Measurements from ENCODE around the gene SMC3.
"Not testable (repeated sequence)": the region's sequence is repeated elsewhere in the genome, so short reads cannot be mapped to it uniquely, and the experiment has no call there.

The SMC3 gene

GRCh38 chr10:110597476-110597875 lies 30.0 kb downstream of the SMC3 start:
- DNase-seq: no peak

GRCh38 chr10:110600487-110601101 lies 33.1 kb downstream of the SMC3 start:
- DNase-seq: peak; percentile 6

GRCh38 chr10:110601581-110601980 lies 34.1 kb downstream of the SMC3 start:
- DNase-seq: no peak

- DNase-seq: no peak
Measured at GRCh38 chr10:110608087-110608486, 40.6 kb downstream of the SMC3 start.

- no peak for DNase-seq
Measured at GRCh38 chr10:110609605-110610004, 42.1 kb downstream of the SMC3 start.

- DNase-seq: peak; percentile 31
Measured at GRCh38 chr10:110610308-110610774, 42.8 kb downstream of the SMC3 start.

GRCh38 chr10:110610781-110611180 lies 43.3 kb downstream of the SMC3 start:
- not testable (repeated sequence) for DNase-seq

- DNase-seq: no peak
Measured at GRCh38 chr10:110612087-110612486, 44.6 kb downstream of the SMC3 start.

- DNase-seq: no peak
Measured at GRCh38 chr10:110612629-110613028, 45.1 kb downstream of the SMC3 start.

GRCh38 chr10:110613341-110613995 lies 46.0 kb downstream of the SMC3 start:
- no peak for DNase-seq

GRCh38 chr10:110613996-110614495 lies 46.6 kb downstream of the SMC3 start:
- no peak for DNase-seq

- no peak for DNase-seq
Measured at GRCh38 chr10:110615057-110615747, 47.7 kb downstream of the SMC3 start.

GRCh38 chr10:110616493-110617033 lies 49.1 kb downstream of the SMC3 start:
- no peak for DNase-seq

GRCh38 chr10:110617425-110618229 lies 50.1 kb downstream of the SMC3 start:
- DNase-seq: no peak

GRCh38 chr10:110618230-110618610 lies 50.7 kb downstream of the SMC3 start:
- DNase-seq: no peak

GRCh38 chr10:110619514-110620397 lies 52.3 kb downstream of the SMC3 start:
- no peak for DNase-seq

- no peak for DNase-seq
Measured at GRCh38 chr10:110620398-110620719, 52.9 kb downstream of the SMC3 start.

GRCh38 chr10:110623316-110623715 lies 55.8 kb downstream of the SMC3 start:
- DNase-seq: not testable (repeated sequence)

- DNase-seq: no peak
Measured at GRCh38 chr10:110625356-110625894, 57.9 kb downstream of the SMC3 start.

- DNase-seq: no peak
Measured at GRCh38 chr10:110625951-110626855, 58.7 kb downstream of the SMC3 start.
